GM19238 (cell line): Measurements from ENCODE around the gene KLHL22.
"Not testable (repeated sequence)": the region's sequence is repeated elsewhere in the genome, so short reads cannot be mapped to it uniquely, and the experiment has no call there.

ENCODE experiments used
- DNase-seq: peaks from one replicate; pipeline ENCODE4 v3.0.0; 2011; ENCODE audit warnings: low spot score; ENCODE audit not compliant: insufficient read length

KLHL22 gene, protein sequence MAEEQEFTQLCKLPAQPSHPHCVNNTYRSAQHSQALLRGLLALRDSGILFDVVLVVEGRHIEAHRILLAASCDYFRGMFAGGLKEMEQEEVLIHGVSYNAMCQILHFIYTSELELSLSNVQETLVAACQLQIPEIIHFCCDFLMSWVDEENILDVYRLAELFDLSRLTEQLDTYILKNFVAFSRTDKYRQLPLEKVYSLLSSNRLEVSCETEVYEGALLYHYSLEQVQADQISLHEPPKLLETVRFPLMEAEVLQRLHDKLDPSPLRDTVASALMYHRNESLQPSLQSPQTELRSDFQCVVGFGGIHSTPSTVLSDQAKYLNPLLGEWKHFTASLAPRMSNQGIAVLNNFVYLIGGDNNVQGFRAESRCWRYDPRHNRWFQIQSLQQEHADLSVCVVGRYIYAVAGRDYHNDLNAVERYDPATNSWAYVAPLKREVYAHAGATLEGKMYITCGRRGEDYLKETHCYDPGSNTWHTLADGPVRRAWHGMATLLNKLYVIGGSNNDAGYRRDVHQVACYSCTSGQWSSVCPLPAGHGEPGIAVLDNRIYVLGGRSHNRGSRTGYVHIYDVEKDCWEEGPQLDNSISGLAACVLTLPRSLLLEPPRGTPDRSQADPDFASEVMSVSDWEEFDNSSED

DNA sequence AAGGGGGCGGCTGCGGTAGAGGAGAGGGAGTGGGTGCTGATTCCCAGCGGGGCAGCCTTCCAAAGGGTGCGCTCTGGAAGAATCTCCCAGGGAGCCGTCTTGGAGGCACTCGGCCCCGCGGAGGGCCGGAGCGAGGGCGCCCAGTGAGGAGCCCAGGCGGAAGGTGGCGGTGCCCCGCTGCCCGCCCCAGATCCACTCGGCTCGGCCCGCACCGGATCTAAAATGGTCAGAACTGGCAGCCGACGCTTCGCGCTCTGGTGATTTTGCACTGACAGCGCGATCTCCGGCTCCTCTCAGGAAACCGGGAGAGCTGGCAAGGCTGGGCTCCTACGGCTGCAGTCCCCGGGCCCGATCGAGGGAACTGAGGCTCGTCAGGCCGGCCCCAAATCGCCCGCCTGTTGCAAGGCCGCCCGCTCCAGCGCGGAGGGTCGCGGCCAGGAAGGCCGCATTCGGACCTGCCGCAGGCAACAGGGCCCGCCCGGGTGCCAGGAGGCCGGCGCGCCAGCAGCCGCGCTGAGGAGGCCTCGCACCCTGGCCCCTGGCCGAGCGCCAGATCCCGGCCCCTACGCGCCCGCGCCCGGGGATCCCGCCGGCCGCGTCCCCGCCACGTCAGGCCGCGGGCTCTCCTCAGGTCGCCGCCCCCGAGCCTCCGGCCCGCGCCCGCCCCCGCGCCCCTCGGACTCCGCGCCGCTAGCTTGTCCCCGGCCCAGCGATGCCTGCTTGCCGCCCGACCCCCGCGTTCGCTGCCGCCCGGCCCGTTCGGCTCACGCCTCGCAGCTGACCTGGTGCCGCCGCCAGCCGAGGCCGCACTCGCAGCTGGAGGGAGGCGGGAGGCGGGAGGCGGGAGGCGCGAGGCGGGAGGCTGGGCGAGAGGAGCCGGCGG lies at the start of gene KLHL22:
TSS of gene KLHL22 (minus strand) at position 818 of the 883 bp plus-strand sequence. CDS start 6,584 bp downstream, outside the sequence.
- DNase-seq: peak; percentile 50

DNA sequence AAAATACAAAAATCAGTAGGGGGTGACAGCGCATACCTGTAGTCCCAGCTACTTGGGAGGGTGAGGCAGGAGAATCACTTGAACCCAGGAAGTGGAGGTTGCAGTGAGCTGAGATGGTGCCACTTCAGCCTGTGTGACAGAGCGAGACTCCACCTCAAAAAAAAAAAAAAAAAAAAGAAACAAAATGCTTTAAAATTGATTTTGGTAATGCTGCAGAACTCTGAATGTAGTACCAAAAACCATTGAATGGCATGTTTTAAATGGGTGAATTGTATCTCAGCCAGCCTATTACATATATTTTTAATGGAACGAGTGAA lies 49.7 kb upstream of the KLHL22 start:
- not testable (repeated sequence) for DNase-seq

DNA sequence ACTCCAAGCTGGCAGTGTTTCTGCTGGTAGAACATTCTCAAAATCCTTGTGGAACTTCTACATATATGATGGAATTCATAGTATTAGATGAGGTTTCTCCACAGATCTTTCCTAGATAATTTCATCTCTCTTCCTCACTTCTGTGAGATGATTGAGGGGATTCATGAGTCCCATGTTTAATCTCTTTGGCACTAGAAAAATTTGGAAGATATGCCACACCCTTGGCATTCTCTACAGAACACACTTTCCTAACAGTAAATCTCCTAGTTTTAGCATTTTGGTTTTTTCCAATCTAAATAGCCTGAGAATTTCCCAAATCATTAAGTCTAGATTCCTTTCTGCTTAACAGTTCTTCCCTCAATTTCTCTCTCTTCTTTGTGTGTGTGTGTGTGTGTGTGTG lies 47.1 kb upstream of the KLHL22 start:
- DNase-seq: no peak

DNA sequence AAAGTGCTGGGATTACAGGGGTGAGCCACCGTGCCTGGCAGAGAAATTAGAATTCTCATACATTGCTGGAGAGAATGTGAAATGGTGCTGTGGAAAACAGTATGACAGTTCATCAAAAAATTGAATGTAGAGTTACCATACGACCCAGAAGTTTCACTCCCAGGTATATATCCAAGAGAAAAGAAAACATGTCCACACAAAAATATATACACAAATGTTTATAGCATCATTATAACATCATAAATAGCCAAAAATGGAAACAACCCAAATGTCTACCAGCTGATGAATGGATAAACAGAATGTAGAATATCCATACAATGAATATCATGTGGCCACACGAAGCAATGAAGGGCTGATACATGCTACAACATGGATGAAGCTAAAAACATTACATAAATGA lies 46.5 kb upstream of the KLHL22 start:
- no peak for DNase-seq

DNA sequence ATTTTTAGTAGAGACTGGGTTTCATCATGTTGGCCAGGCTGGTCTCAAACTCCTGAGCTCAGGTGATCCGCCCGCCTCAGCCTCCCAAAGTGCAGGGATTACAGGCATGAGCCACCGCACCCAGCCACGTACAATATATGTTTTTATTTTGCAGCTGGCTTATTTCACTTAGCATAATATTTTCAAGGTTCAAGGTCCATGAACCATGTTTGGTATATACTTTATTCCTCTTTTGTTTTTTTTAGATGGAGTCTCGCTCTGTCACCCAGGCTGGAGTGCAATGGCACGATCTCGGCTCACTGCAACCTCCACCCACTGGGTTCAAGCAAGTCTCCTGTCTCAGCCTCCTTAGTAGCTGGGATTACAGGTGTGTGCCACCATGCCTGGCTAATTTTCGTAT lies 43.3 kb upstream of the KLHL22 start:
- not testable (repeated sequence) for DNase-seq

DNA sequence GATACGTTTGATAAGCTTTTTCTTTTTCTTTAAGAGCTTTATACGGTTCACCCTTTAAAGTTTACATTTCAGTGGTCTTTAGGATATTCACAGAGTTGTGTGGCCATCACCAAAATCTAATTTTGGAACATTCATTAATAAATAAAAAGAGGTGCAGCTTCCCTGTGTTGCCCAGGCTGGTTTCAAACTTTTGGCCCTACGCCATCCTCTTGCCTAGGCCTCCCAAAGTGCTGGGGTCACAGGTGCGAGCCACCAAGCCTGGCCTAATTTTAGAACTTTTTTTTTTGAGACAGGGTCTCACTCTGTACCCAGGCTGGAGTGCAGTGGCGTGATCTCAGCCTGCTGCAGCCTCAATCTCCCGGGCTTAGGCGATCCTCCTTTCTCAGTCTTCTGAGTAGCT lies 42.4 kb upstream of the KLHL22 start:
- DNase-seq: no peak

DNA sequence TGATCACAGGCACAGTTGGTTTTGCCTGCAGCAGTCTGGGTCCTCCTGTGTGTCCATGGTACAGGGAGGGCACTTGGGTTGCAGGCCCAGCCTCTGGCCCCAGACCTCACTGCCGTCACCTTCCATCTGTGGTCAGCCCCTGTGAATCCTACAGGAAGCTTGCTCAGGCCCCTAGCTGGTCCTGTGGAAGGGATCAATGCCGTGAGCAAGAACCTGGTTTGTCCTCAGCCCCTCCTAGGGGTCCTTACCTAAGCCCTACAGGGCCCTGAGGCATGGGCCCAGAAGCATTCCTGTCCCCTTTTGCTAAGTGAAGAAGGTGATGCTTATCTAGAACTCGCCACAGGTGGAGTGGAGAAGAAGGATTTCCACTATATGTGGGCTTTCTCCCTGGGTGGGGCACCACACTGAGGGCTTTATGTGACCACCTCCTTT lies 41.7 kb upstream of the KLHL22 start:
- no peak for DNase-seq

DNA sequence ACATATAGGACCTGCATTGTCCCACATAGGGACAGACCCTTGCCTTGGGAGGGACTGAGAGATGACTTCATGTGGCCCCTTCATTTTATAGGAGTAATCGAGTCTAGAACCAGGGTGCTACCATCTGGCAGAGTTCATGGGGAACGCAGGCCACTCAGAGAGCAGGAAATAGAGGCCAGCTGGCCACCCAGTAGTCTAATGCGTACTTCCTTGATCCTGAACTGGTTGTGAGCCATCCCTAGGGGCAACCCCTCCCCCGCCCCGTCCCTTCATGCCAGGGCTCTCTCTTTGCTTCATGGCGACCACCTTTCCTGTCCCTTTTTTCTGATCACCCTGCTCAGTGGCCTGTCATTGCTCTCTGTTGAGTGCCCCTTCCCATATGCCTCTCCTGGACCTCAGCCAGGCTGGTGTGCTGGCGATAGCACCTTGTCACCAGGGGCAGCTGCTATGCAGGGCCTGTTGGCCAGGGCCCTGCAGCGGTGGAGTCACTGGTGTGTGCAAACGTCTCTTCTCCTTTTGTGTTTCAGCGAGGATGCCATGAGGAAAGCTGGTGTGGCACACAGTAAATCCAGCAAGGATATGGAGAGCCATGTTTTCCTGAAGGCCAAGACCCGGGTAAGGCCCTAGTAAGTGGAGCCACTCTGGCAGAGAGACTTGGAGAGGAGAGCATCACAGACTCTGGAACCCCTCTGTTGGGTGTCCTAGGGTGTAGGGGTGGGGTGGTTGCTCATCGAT lies 41.2 kb upstream of the KLHL22 start:
- DNase-seq: no peak

DNA sequence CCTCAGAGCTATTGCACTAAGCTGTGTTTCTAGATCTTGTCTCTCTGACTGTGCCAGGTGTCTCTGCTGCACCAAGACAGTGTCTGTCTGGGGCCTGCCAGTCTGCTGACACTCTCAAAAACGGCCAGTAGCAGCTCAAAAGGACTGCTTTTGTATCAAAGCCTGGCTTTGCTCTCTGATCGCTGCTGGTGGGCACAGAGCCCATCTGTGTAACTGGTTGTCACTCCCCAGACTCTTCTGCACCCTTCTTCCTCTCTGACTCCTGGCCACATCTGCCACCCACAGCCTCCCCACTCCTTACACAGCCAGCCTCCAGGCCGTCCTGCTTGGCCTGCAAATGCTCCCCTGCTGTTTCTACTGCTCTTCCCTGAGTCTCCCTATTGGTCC lies 38.3 kb upstream of the KLHL22 start:
- DNase-seq: no peak

DNA sequence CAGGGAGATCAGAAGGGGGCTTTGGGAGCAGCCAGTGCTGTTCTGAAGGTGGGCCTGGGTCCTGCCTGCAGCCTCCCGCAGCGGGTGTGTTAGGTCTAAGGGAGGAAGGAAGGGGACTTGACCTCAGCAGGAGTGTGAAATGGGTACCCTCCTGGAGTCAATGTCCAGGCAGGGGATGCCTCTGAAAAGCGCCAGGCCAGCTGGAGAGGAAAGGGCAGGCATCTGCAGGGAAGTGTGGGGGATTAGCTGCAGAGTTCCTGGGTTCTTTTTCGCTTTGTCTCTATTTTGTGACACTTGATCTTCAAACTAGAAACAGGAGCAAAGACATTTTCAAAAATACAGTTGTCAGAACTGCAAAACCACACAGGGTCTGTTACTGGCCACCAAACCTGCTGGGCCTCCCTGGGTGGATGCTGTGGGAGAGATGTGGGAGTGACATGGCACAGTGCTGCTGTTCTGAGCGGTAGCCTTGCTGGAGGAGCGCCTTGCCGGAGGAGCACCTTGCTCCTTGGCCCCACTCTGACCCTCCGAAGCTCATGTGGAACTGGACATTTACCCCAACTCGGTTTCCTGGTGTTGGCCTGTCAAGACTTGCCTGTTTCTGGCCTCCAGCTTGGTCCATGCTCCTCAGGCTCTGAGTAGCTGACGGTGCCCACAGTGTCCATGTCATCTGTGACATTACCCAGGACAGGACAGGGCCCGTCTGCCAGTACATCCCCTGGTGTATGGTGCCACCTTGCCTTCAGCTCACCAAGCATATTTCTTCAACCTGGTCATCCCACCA lies 37.7 kb upstream of the KLHL22 start:
- DNase-seq: no peak

DNA sequence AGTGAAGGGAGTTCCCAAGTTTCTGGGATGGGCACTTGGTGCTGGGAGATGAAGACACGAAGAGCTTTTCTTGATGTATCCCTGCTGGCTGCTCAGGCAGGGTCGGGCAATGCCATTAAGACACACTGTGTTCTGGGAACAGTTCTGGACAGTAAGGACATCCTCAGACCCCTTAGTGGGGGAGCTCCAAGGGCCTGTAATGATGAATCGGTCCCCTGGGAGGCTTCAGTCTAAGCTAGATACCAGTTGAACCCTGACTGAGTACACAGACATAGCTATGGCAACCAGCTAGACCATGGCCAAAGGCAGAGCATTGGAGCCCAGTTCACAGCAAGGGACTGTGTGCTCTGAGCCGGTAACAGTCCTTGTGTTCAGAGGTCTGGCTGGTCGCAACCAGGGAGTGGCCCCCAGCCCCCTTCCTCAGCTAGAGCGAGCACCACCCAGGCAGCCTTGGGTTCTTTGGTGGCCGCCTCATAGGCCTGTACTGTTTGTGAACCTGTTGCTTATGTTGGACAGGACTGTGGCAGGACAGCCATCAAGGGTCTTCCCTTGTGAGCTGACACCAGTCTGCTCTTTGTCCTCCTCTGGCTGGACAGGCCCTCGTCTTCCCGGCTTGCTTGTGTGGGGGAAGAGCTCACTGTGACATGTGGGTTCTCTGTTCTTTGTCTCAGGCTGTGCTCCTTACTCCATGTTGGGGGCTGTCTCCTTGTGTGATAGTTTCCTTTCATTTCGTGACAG lies 36.8 kb upstream of the KLHL22 start:
- DNase-seq: no peak

DNA sequence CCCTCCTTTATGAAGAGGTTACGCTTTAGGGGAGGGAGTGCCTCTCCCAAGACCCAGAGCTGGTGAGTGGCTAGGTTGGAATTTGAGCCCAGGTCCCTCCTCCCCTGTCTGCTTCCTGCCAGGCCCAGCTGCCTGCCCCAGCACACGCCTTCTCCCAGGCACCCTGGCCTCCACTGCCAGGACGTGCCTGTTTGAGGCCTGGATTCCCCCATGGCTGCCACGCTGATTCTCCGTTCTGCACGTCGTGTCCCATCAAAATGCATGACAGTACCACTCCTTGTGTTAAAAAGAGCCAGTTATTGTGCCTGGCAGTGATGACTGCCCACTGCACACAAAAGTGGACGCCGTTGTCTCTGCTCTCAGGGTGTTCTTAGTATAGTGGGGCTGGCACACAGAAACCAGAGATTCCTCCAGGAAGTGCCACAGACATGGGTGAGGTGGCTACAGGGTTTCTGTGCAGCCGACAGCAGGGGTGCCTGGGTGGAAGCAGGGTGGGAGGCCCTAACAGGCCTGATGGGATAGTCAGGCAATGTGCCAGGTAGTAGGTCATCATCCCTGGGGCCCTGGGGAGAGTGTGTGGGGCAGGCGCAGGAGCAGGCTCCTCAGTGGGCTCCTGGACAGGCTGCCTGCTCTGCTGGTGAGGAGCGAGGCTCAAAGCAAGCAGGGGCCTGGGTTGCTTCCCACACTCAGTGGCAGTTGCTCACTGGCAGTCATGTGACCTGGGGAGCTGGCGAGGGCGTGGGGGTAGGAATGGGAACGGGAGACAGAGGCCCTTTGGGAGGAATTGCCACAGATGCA lies 36.0 kb upstream of the KLHL22 start:
- no peak for DNase-seq

DNA sequence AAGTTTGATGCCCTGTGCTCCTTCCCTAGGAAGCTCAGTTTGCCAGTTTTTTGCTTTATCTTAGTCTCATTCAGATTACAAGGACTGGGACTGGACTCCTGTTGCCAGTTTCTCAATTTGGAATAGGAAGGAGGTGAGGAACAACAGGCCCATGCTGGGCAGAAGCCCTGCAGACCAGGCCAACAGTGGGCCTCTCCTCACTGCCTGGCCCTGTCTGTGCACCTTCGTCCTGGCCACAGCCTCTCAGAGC lies 35.5 kb upstream of the KLHL22 start:
- DNase-seq: no peak

DNA sequence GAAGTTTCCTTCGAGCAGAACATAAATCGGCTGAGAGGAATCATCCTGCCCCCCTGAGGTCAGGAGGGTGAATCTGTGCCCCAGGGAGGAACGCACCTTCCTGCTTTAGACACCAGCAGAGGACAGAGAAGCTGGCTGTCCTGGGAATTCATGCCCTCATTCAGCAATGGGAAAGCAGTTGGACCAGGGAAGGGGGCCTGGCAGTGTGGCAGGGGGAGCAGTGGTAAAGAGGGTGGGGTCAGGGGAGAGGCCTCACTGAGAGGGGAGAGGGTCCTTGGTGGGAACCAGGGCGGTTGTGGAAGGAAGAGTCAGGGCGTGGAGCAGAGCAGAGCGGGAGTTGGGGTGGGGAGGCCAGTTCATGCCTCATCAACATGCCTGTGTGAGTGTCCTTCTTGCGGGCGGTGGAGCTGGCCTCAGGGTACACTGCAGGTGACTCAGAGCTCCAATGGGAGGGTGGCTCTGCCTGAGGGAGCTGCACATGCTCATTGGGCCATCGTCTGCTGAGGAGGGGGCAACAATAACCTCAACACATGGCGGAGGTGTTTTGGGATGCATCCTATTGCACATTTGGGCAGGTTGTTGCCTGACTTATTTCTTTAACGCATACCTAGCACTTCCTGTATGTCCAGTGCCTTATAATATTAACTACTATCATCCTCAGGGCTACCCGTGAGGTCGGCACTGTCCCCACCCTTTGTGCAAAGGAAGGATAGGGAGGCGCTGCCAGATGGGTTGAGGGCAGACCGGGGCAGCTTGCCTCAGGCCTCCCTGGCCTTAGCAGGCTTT lies 35.0 kb upstream of the KLHL22 start:
- DNase-seq: no peak

DNA sequence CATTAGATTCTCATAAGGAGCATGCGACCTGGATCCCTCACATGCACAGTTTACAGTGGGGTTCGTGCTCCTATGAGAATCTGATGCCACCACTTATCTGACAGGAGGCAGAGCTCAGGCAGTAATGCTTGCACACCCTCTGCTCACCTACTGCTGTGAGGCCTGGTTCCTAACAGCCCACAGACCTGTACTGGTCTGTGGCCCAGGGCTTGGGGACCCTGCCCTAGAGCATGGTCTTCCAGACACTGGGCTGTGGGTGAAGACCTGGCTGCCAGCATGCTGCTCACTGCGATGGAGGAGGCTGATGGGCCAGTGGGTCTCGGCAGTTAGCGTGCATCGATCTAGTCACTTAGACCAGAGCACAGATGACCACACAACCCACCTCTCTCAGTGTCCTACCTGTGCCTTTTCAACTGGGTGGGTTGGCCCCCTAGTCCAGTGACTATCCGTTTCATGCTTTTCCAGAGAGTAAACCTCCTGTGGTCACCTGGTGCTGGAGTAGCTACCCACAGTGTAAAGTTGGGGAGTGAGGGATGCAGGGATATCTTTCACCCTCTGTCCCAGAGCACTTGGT lies 32.9 kb upstream of the KLHL22 start:
- DNase-seq: no peak

DNA sequence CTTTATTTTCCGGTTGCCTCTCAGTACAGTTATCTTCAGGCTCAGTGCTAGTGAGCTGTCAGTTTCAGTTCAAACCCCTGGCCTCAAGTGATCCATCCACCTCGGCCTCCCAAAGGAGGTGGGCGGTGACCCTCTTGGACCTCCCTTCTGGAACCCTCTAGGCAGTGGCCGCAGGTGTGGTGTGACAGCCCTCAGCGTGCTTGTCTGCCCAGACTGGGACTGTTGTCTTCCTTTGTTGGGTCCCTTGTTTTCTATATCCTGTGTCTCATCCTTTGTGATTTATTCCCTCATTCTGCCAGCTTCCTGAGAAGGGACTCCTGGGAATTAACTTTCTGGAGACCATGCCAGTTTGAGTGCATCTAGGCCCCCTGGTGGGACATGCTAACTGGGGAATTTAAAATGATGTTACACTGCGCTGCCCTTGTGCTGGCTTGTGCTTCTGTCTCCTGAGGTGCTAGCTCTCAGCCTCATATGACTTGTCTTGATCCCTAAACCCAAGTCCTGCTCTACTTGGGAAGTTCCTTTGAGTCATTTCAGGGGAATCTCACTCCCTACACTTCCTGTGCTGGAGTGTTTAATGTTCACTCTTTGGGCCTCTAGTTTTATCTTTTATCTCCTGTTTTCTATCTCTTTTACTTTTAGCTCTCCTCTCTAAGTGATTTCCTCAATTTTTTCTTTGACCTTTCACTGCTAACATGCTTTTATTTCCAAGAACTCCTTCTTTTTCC lies 31.2 kb upstream of the KLHL22 start:
- DNase-seq: no peak

DNA sequence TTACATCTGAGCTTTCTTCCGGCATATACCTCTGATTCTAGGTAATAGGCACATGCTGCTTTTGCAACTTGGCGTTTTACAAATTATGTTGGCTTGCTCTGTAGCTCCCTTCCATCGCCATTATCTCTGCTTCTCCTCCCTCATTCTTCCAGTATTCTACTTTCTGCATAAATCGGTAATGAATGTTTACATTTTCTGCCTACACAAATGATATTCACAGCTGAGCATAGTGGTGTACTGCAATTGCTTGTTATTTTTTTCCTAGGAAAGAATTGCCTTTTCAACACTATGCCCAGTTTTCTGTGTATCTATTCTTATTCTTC lies 30.7 kb upstream of the KLHL22 start:
- DNase-seq: no peak

DNA sequence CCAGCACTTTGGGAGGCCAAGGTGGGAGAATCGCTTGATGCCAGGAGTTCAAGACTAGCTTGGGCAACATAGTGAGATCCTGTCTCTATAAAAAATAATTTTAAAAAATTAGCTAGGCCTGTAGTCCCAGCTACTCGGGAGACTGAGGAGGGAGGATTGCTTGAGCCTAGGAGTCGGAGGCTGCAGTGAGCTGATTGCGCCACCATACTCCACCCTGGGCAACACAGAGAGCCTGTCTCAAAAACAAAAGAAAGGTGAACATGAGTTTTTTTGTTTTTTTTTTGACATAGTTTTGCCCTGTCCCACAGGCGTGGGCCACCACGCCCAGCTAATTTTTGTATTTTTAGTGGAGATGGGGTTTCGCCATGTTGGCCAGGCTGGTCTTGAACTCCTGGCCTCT lies 29.5 kb upstream of the KLHL22 start:
- no peak for DNase-seq
